Keratinocyte (primary cell): ENCODE measurements around the gene NCOA7.

Source experiments
- CTCF ChIP-seq, 3 experiments: IDR thresholded peaks in 1 of 3; conservative IDR thresholded peaks in 1 of 3; optimal IDR thresholded peaks in 1 of 3; 2 replicates in 2 of 3; 3 replicates in 1 of 3; pipeline versions ENCODE3 to v1.5.1; 2011; ENCODE audit warnings: low read length in 3 of 3, mild to moderate bottlenecking in 3 of 3, moderate library complexity in 2 of 3, control low read depth in 1 of 3, inconsistent platforms in 1 of 3; ENCODE audit not compliant: insufficient read depth in 2 of 3; ENCODE audit errors: extremely low read depth in 1 of 3
- EZH2 ChIP-seq: IDR thresholded peaks from one replicate; pipeline ENCODE4 v1.6.1; 2012; ENCODE audit warnings: inconsistent platforms, mild to moderate bottlenecking, low read length, moderate library complexity

GRCh38 chr6:125834348-125834747 is 43.6 kb downstream of the NCOA7 start:
- TF ChIP-seq CTCF (optimal IDR thresholded peaks at IDR 0.05 in 1 of 3, IDR thresholded peaks at IDR 0.05 in 1 of 3, conservative IDR thresholded peaks at IDR 0.05 in 1 of 3; ENCODE audit: extremely low read depth in 1 of 3, insufficient read depth in 2 of 3, low read length in 3 of 3) (no peak), EZH2 (no peak)
